Keratinocyte (primary cell): Measurements from ENCODE around the gene MAPK1IP1L. TPM values are rescaled to one million over a fixed set of nuclear protein-coding genes. Genes with fewer than 3 reads are reported as not detected.

ENCODE experiments used
- DNase-seq: peaks from one replicate; pipeline ENCODE4 v3.0.0-alpha.2; 2011; ENCODE audit warnings: low read depth, missing footprints, low spot score
- FAIRE-seq: peaks from 2 replicates; lab custom pipeline; 2011; peaks lifted over from hg19 to GRCh38; lab: Jason Lieb, UNC
- H2AFZ ChIP-seq: 2 replicates; pipeline ENCODE4 v1.6.0; 2012; ENCODE audit warnings: low read length, control low read depth, inconsistent platforms; ENCODE audit not compliant: control insufficient read depth
- H3K27ac ChIP-seq: 2 replicates; pipeline ENCODE4 v1.5.1; 2011; ENCODE audit warnings: low read length; ENCODE audit not compliant: control insufficient read depth, insufficient read depth
- H3K27me3 ChIP-seq: 3 replicates; pipeline ENCODE4 v1.6.0; 2011; ENCODE audit warnings: low read length; ENCODE audit not compliant: control insufficient read depth, insufficient read depth; ENCODE audit errors: extremely low read depth
- H3K36me3 ChIP-seq, 2 experiments: 2 replicates in 1 of 2; 3 replicates in 1 of 2; pipeline ENCODE4 v1.5.1; 2011; ENCODE audit warnings: low read length in 2 of 2, mild to moderate bottlenecking in 1 of 2; ENCODE audit not compliant: control insufficient read depth in 2 of 2, insufficient read depth in 2 of 2; ENCODE audit errors: extremely low read depth in 1 of 2
- H3K4me1 ChIP-seq: 3 replicates; pipeline ENCODE4 v1.5.1; 2011; ENCODE audit warnings: low read length; ENCODE audit not compliant: control insufficient read depth, insufficient read depth; ENCODE audit errors: extremely low read depth
- H3K4me2 ChIP-seq: 3 replicates; pipeline ENCODE4 v1.6.0; 2011; ENCODE audit warnings: low read depth, low read length; ENCODE audit not compliant: control insufficient read depth, insufficient read depth; ENCODE audit errors: extremely low read depth
- H3K4me3 ChIP-seq, 3 experiments: fragments of 200-600 bp in 1 of 3; sonication (generic) in 1 of 3; 2 replicates in 2 of 3; 3 replicates in 1 of 3; pipeline ENCODE4 v1.5.1; 2011 to 2016; ENCODE audit warnings: low read length in 3 of 3, mild to moderate bottlenecking in 3 of 3, control low read depth in 2 of 3, inconsistent platforms in 1 of 3, low read depth in 1 of 3, mixed read lengths in 1 of 3, mixed run types in 1 of 3, moderate library complexity in 1 of 3; ENCODE audit not compliant: control insufficient read depth in 2 of 3, insufficient read depth in 2 of 3; ENCODE audit errors: extremely low read depth in 1 of 3
- H3K79me2 ChIP-seq: 2 replicates; pipeline ENCODE4 v1.6.0; 2012; ENCODE audit warnings: low read length; ENCODE audit not compliant: control insufficient read depth, insufficient read depth
- H3K9ac ChIP-seq: 3 replicates; pipeline ENCODE4 v1.6.0; 2011; ENCODE audit warnings: low read length; ENCODE audit not compliant: control insufficient read depth, insufficient read depth; ENCODE audit errors: extremely low read depth
- H3K9me1 ChIP-seq: 3 replicates; pipeline ENCODE4 v1.6.0; 2011; ENCODE audit warnings: low read length; ENCODE audit not compliant: control insufficient read depth, insufficient read depth; ENCODE audit errors: extremely low read depth
- H3K9me3 ChIP-seq: 2 replicates; pipeline ENCODE4 v1.5.1; 2012; ENCODE audit warnings: low read depth, low read length; ENCODE audit not compliant: control insufficient read depth
- H4K20me1 ChIP-seq: 3 replicates; pipeline ENCODE4 v1.6.0; 2011; ENCODE audit warnings: low read length; ENCODE audit not compliant: control insufficient read depth, insufficient read depth; ENCODE audit errors: extremely low read depth
- EZH2 ChIP-seq: IDR thresholded peaks from one replicate; pipeline ENCODE4 v1.6.1; 2012; ENCODE audit warnings: inconsistent platforms, mild to moderate bottlenecking, low read length, moderate library complexity
- dilution Hi-C: fragments of 300-500 bp; cut with MboI; formaldehyde crosslinking; loops from one replicate; pipeline ENCODE4 v1.7.0; 2020; ENCODE audit warnings: low sequenced_read_pairs; ENCODE audit not compliant: extremely low pct_ligation_motif_present
- polyA plus RNA-seq, 5 experiments: library from polyadenylated mRNA; depleted of rRNA in 3 of 5; stranded (reverse) in 3 of 5; stranded (forward) in 1 of 5; unstranded in 1 of 5; fragments of >200 nt; gene quantifications; 1 replicate in 1 of 5; 2 replicates in 3 of 5; 3 replicates in 1 of 5; pipeline versions ENCODE4 v1.2.1 to v1.2.3, GENCODE V29; 2011 to 2012; ENCODE audit warnings: missing spikeins in 2 of 5, low read depth in 1 of 5, low replicate concordance in 1 of 5
- TF ChIP-seq, protein P1 (sequence below), 3 experiments: IDR thresholded peaks in 1 of 3; conservative IDR thresholded peaks in 1 of 3; optimal IDR thresholded peaks in 1 of 3; 2 replicates in 2 of 3; 3 replicates in 1 of 3; pipeline versions ENCODE3 to v1.5.1; 2011; ENCODE audit warnings: low read length in 3 of 3, mild to moderate bottlenecking in 3 of 3, moderate library complexity in 2 of 3, control low read depth in 1 of 3, inconsistent platforms in 1 of 3; ENCODE audit not compliant: insufficient read depth in 2 of 3; ENCODE audit errors: extremely low read depth in 1 of 3

Gene MAPK1IP1L
- polyA plus RNA-seq, 1 donor (not counting 4 experiments of a cell fraction or from before 2014, with no cell fraction given) = 48.5 TPM

DNA sequence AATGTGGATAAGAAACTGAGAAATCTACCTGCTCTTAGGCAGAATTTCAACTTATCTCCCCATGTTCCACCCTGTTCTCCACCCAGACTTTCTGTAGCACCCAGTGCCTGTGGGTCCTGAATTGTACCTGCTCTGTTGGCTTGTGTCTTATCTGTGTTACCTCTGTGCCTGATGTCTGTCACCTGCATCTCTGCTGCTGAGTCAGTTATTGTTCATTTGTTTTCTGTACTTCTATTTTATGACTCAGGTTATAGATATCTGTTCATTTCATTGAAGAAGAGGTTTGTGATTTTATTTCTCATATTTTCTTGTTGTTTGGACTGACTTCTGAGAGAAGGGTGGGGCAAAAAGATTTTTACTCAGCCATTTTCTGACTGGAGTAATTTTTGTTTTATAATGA lies 12.7 kb upstream of the MAPK1IP1L start:
- H3K9me3 ChIP-seq = no peaks in the 10 kb centered on the region
- TF ChIP-seq, protein P1, sequence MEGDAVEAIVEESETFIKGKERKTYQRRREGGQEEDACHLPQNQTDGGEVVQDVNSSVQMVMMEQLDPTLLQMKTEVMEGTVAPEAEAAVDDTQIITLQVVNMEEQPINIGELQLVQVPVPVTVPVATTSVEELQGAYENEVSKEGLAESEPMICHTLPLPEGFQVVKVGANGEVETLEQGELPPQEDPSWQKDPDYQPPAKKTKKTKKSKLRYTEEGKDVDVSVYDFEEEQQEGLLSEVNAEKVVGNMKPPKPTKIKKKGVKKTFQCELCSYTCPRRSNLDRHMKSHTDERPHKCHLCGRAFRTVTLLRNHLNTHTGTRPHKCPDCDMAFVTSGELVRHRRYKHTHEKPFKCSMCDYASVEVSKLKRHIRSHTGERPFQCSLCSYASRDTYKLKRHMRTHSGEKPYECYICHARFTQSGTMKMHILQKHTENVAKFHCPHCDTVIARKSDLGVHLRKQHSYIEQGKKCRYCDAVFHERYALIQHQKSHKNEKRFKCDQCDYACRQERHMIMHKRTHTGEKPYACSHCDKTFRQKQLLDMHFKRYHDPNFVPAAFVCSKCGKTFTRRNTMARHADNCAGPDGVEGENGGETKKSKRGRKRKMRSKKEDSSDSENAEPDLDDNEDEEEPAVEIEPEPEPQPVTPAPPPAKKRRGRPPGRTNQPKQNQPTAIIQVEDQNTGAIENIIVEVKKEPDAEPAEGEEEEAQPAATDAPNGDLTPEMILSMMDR (optimal IDR thresholded peaks at IDR 0.05 in 1 of 3, IDR thresholded peaks at IDR 0.05 in 1 of 3, conservative IDR thresholded peaks at IDR 0.05 in 1 of 3; ENCODE audit: extremely low read depth in 1 of 3, insufficient read depth in 2 of 3, low read length in 3 of 3) = no peak
- TF ChIP-seq EZH2 = no peak
- no peak overlapping the region for H2AFZ ChIP-seq
- peak overlapping the region; percentile 43 for H3K9ac ChIP-seq
- H3K27ac ChIP-seq = peak overlapping the region; percentile 71
- no peaks in the 10 kb centered on the region for H4K20me1 ChIP-seq
- H3K4me1 ChIP-seq = peaks cover 12% of the 10 kb centered on the region
- peak overlapping the region; percentile 20 for H3K4me2 ChIP-seq
- no peaks in the 10 kb centered on the region for H3K9me1 ChIP-seq
- dilution Hi-C loops = no loop called here
- no peak overlapping the region for H3K4me3 ChIP-seq
- H3K79me2 ChIP-seq = peaks cover 16% of the 10 kb centered on the region
- peaks cover 8 to 12% of the 10 kb centered on the region in 2 experiments for H3K36me3 ChIP-seq
- DNase-seq (no peak), FAIRE-seq (no peak)
- H3K27me3 ChIP-seq = no peaks in the 10 kb centered on the region

DNA sequence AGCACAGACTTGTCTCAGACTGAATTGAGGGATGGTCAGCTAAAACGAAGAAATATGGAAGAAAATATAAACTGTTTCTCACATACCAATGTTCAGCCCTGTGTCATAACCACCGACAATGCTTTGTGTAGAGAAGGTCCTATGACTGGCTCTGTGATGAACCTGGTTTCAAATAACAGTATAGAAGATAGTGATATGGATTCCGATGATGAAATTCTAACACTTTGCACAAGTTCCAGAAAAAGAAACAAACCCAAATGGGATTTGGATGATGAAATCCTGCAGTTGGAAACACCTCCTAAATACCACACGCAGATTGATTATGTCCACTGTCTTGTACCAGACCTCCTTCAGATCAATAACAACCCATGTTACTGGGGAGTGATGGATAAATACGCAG lies 7.9 kb upstream of the MAPK1IP1L start:
- Histone ChIP-seq H3K9me1 (no peaks in the 10 kb centered on the region), H3K4me3 (no peak overlapping the region), H3K27me3 (no peaks in the 10 kb centered on the region), H3K4me2 (no peak overlapping the region), H3K9ac (no peak overlapping the region), H4K20me1 (no peaks in the 10 kb centered on the region), H3K4me1 (peaks cover 9% of the 10 kb centered on the region), H3K79me2 (peaks cover 11% of the 10 kb centered on the region), H3K9me3 (no peaks in the 10 kb centered on the region), H3K36me3 (peaks cover 13 to 14% of the 10 kb centered on the region in 2 experiments), H2AFZ (no peak overlapping the region), H3K27ac (no peak overlapping the region)
- TF ChIP-seq, protein P1 (optimal IDR thresholded peaks at IDR 0.05 in 1 of 3, IDR thresholded peaks at IDR 0.05 in 1 of 3, conservative IDR thresholded peaks at IDR 0.05 in 1 of 3; ENCODE audit: extremely low read depth in 1 of 3, insufficient read depth in 2 of 3, low read length in 3 of 3) = no peak
- no peak for TF ChIP-seq EZH2
- FAIRE-seq (peak; percentile 66), DNase-seq (no peak)
- dilution Hi-C loops = no loop called here
